Measurements from ENCODE around the gene ARID4B.
"Not testable (repeated sequence)": the region's sequence is repeated elsewhere in the genome, so short reads cannot be mapped to it uniquely, and the experiment has no call there.

The ARID4B gene

DNA sequence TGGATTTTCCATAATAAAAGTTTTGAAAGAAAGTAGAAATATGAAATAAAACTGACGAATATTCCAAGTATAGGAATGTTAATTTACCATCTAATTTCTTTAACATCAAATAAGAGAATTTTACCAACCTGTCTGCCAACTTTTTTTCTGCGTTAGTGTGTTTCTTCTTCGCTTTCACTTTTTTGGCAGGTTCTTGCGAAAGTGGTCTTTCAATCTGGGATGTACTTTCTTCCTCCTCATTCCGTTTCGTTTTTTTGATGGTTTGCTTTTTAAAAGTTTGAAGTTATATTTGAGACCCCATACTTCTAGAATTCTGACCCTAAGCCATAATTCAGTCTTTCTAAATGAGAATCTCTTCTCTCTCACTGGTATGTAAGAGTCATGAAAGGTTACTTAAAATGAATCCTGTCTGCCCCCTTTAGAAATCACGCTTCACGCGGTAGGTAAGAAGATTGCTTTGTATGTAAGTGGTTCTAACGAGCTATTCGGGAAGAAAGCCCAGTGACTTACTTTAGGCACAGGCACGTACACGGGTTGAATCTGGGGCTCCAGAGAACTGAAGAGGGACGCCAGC is 167.5 kb downstream of the ARID4B start:
- DNase-seq (ENCODE audit: low read depth in 2 of 2), result no peak

DNA sequence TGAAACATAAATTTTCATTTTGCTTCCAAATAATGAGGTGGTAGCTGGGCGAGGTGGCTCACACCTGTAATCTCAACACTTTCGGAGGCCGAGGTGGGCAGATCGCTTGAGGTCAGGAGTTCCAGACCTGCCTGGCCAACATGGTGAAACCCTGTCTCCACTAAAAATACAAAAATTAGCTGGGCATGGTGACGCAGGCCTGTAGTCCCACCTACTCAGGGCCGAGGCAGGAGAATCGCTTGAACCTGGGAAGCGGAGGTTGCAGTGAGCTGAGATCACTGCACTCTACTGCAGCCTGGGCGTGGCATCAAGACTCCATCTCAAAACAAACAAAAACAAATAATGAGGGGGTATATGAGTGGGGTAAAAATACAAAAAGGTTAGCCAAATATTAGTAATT is 168.0 kb downstream of the ARID4B start:
- DNase-seq (ENCODE audit: low read depth in 2 of 2), result not testable (repeated sequence)

DNA sequence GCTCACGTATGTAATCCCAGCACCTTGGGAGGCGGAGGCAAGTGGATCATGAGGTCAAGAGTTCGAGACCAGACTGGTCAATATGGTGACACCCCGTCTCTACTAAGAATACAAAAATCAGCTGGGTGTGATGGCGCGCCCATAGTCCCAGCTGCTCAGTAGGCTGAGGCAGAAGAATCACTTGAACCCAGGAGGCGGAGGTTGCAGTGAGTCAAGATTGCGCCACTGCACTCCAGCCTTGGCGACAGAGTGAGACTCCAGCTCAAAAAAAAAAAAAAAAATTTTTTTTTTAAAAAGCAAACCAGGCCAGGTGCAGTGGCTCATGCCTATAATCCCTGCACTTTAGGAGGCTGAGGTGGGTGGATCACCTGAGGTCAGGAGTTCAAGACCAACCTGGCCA is 168.7 kb downstream of the ARID4B start:
- not testable (repeated sequence) for DNase-seq (ENCODE audit: low read depth in 2 of 2)

DNA sequence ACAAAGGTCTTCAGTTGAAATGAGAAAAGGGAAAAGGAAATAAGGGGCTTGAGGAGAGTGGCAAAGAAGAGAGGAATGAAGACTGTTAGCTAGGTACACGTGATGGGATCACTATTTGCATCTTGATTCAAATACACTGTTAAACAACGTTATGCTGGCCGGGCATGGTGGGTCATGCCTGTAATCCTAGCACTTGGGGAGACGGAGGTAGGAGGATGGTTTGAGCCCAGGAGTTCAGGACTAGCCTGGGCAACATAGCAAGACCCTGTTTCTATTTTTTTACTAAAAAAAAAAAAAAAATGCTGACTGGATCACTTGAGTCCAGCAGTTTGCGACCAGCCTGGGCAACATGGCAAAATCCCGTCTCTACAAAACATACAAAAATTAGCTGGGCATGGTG is 169.3 kb downstream of the ARID4B start:
- no peak for DNase-seq (ENCODE audit: low read depth in 2 of 2)

DNA sequence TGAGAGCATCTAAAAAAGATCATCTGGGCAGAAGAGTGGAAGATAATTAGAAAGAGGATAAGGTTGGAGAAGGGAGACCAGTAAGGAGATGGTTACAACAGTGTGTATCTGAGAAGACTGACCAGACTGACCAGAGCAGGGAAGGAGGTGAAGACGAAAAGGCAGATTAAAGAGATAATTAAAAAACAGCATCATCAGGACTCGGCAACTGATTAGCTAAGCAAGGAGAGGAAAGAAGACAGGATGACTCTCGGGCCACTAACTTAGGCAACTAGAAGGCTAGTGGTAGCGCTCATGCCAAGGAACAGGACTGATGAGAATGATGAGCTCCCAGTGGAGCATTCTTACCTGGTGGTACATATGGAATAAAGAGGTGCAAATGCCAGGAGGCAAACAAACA is 170.8 kb downstream of the ARID4B start:
- DNase-seq (ENCODE audit: low read depth in 2 of 2), result no peak

DNA sequence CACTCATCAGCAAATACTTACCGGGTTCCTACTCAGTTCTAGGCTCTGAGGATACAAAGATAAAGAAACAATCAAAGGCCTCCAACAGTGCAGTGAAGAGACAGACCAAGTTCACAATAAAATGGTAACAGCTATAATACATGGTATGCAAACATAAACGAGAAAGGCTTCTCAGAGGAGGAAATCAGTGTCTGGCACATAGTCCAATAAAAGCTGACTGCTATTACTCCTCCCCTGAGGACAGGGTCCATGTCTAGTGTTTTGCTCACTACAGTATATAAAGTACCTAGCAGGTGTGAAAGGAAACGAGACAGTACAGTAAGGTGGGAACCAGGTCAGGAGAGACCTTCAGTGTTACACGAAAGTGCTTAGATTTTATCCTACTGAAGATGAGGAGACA is 171.2 kb downstream of the ARID4B start:
- DNase-seq (ENCODE audit: low read depth in 2 of 2), result no peak

DNA sequence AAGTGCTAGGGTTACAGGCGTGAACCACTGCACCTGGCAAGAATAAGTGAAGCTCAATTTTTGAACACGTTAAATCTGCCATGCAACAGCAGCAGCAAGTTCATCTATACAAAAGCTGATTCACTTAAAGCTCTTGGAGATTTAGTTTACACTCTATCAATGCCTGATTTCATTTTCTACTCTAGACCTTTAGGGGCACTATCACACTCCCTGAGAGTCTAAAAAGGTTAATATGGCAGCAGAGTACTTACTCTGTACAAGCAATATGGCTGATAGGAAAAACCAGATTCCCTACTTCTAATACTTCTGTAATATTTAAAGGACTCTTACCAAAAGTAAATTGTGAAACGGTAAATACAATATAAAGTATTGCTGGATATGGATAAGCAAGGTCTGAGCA is 171.7 kb downstream of the ARID4B start:
- no peak for DNase-seq (ENCODE audit: low read depth in 2 of 2)

DNA sequence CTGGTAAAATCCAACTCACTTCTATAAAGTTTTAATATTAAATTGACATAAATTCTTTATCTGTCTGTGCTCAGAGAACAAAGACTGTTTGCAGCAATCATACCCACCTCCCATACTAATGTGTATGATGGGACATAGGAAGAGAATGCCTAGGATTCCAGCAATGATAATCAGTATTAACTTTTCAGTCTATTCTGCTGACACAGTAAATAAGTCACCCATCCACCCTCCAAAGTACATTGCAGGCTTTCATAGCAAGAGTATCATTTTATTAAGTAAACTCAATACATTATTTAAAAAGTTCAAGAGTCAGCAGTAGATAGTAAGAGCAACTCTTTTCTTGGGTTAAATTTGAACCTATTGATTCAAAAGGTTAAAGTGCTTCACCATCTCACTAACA is 175.7 kb downstream of the ARID4B start:
- no peak for DNase-seq (ENCODE audit: low read depth in 2 of 2)

DNA sequence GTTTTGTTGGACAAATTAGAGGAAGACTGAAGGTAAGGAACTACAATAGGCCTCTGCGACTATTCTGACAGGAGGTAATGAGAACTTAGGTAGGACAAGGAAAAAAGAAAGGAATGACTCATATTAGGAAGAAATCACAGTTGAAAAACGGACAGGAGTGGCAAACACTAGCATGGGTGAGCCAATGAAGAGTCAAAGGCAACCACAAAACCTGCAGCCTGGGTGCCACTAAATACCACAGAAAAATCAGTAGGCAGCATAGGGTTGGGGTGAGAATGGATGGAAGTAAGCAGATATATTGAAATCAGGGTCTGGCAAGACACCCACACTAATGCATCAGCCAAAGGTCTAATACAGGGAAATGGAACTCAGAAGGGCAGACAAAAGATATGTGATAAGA is 176.9 kb downstream of the ARID4B start:
- no peak for DNase-seq (ENCODE audit: low read depth in 2 of 2)

DNA sequence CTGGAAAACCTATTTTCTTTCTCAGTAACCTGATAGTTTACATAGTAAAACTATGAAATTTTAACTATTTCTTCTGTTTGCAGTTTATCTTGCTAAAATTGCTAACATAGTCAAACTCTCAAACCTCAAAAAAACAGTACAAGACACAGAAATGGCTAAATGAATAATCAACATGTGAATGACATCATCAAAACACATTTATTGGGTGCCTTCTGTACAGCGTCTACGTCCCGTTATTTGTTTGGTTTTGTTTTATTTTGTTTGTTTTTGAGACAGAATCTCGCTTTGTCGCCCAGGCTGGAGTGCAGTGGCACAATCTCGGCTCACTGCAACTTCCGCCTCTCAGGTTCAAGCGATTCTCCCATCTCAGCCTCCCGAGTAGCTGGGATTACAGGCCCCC is 178.2 kb downstream of the ARID4B start:
- DNase-seq (ENCODE audit: low read depth in 2 of 2), result no peak

DNA sequence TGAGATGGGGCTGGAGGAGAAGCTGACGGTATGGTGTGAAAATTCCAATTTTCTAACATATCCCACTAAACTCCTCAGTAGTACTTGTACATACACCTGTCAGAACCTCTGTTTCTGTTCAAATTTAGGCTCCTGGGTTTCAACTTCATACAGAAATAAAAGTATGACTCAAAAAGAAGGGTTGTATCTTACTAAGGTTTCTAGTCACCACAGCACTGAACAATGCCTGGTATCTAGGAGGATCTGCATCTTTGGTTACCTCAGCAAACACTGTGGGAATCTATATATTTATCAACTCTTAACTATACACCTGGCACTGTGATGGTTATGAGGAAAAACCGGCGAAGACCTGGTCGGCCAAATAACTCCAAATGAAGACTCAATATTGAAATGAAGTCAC is 180.7 kb downstream of the ARID4B start:
- DNase-seq (ENCODE audit: low read depth in 2 of 2), result no peak

DNA sequence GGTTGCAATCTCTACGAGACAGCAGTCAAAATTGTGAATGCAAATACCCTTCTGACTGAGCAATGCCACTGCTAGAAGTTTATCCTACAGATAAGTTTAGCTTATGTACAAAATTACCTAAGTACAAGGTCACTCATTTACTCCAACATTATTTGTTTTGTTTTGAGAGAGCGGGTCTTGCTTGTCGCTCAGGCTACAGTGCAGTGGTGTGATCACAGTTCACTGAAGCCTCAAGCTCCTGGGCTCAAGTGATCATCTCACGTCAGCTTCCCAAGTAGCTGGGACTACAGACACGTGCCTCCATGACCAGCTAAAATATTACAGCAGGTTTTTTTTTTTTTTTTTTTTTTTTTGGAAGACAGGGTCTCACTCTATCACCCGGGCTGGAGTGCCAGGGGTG is 182.3 kb downstream of the ARID4B start:
- no peak for DNase-seq (ENCODE audit: low read depth in 2 of 2)

DNA sequence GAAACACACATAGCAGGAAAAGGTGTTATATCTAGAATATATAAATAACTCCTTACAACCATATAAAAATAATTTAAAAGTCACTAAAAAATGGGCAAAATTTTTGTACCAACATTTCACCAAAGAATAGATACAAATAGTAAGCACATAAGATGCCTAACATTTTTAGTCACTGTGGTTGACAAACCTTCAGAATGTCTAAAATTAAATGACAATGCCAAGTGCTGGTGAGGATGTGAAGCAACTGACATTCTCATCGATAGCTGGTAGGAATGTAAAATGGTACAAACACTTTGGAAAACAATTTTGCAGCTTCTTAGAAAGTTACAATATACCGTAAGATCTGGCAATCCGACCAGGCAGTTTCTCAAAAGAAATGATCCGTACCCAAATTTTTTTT is 185.0 kb downstream of the ARID4B start:
- no peak for DNase-seq (ENCODE audit: low read depth in 2 of 2)

DNA sequence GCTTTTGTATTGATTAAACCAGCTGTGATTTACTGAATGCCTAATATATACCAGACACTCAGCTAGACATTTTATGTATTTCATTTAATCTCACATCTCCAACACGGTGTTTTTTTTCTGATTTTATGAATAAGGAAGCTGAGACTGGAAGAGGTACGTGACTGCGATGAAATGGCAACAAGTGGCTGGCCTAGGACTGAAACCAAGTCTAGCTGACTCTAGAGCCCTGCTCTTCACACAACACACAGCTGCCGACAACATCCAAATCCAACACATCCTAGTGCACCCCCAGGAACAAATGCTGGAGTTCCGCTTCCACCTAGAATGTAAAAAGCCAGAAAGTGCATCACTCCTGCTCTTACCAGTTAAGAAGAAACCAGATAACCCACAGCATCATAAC is 188.7 kb downstream of the ARID4B start:
- DNase-seq (ENCODE audit: low read depth in 2 of 2), result no peak

DNA sequence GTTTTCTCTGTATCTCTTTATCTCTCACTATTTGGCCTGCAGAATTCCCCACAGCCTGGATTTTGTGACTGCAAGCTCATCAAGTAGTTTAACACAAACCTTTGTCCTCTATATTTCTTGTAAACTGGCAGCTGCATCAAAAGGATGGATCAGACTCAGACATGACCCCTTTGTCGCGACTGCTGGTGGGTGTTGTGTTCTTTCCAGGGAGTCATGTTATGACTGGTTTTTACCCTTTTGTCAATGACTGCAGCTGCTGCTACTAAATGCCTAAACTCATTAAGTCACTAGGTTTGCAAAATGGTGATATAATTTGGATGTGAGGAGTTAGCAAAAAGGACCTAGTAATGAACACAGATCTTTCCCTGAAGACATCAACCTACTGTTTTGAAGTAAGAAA is 189.2 kb downstream of the ARID4B start:
- no peak for DNase-seq (ENCODE audit: low read depth in 2 of 2)

DNA sequence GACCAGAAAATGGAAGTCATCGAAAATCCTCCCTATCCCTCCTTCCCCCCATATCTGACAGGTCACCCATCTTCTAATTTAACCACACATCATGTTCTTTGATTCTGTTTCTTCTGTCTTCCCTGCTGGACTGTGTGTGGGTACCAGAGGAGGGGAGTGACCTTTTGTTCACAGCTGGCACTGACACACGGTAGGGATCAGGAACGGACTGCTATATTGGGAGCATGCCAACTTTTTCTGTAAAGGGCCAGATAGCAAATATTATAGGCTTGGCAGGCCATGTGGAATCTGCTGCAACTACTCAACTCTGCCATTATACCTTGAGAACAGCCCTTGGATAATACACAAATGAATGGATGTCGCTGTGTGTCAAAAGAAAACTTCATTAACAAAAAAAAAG is 191.9 kb downstream of the ARID4B start:
- DNase-seq (ENCODE audit: low read depth in 2 of 2), result no peak

DNA sequence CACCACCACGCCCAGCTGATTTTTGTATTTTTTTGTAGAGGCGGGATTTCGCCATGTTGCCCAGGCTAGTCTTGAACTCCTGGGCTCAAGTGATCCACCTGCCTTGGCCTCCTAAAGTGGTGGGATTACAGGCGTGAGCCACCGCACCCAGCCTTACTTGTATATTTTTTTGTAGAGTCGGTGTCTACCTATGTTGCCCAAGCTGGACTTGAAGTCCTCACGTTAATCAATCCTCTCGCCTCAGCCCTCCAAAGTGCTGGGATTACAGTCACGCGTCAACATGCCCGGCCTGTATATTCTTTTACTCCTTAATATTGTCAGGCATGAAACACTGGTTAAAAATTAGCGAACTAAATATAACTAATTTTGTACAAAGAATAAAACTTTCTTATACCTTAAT is 193.8 kb downstream of the ARID4B start:
- no peak for DNase-seq (ENCODE audit: low read depth in 2 of 2)

DNA sequence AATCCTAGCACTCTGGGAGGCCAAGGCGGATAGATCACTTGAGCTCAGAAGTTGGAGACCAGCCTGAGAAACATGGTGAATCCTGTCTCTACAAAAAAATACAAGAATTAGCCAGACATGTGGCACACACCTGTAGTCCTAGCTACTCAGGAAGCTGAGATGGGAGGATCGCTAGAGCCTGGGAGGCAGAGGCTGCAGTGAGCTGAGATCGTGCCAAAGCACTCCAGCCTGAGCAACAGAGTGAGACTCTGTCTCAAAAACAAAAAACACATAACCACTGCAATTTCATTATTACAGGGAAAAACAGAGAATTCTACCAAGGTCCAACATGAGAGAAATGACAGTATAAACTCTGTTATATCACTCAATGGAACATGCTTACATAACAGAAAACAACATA is 194.9 kb downstream of the ARID4B start:
- DNase-seq (ENCODE audit: low read depth in 2 of 2), result no peak

DNA sequence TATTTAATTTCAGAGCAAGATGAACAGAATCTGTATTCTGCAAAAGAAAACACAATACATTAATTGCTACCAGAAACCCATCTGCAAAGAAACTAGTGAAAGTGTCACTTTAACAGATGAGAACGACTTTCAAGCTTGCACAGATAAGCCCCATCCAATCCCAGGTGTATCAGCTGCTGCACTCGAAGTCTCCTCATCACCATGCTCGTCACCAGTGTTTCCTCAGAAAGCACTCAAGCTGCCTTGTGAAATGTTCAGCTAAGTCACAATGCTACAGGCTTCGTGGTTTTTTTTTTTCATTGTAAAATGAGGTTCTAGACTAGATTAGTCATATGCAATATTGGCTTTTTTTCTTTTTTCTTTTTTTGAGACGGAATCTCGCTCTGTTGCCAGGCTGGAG is 196.0 kb downstream of the ARID4B start:
- no peak for DNase-seq (ENCODE audit: low read depth in 2 of 2)

DNA sequence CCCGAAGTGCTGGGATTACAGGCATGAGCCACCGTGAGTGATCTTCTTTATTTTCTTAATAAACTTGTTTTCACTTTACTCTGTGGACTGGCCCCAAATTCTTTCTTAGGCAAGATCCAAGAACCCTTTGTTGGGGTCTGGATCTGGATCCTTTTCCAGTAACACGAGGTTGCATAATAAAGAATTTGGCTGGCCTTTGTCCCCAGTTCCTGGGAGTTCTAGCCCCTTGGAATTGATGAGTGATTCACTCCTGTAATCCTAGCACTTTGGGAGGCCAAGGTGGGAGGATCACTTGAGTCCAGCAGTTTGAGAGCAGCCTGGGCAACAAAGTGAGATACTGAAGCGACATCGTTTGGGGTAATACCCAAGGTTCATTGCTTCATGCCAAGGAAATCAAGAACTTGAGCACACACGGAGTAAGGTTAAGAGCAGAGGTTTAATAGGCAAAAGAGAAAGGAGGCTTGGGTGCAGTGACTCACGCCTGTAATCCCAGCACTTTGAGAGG is 197.2 kb downstream of the ARID4B start:
- DNase-seq (ENCODE audit: low read depth in 2 of 2), result no peak

DNA sequence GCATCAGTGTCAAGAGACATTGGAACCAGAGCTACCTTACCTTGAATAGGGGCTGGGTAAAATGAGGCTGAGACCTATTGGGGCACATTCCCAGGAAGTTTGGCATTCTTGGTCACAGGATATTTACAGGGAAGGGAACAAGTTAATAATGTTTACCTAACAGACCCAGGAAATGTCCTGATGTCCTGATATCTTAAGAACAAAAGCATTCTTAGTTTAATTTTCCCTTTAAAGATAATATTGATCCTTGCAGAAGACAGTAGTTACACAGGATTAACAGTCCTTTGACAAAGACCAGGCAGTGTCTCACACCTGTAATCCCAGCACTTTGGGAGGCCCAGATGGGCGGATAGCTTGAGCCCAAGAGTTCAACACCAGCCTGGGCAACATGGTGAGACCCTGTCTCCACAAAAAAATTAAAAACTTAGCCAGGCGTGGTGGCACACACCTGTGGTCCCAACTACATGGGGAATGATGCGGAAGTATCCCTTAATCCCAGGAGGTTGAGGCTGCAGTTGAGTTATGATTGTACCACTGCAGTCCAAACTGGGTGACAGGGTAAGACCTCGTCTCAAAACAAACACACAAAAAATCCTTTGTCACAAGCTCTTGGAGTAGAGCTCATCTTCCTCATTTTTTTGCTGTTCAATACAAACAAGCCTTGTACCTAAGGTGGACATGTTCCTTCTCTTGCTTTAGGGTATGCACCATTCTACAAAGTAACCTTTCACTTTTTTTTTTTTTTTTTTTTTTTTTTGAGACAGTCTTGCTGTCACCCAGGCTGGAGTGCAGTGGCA is 198.0 kb downstream of the ARID4B start:
- no peak for DNase-seq (ENCODE audit: low read depth in 2 of 2)

DNA sequence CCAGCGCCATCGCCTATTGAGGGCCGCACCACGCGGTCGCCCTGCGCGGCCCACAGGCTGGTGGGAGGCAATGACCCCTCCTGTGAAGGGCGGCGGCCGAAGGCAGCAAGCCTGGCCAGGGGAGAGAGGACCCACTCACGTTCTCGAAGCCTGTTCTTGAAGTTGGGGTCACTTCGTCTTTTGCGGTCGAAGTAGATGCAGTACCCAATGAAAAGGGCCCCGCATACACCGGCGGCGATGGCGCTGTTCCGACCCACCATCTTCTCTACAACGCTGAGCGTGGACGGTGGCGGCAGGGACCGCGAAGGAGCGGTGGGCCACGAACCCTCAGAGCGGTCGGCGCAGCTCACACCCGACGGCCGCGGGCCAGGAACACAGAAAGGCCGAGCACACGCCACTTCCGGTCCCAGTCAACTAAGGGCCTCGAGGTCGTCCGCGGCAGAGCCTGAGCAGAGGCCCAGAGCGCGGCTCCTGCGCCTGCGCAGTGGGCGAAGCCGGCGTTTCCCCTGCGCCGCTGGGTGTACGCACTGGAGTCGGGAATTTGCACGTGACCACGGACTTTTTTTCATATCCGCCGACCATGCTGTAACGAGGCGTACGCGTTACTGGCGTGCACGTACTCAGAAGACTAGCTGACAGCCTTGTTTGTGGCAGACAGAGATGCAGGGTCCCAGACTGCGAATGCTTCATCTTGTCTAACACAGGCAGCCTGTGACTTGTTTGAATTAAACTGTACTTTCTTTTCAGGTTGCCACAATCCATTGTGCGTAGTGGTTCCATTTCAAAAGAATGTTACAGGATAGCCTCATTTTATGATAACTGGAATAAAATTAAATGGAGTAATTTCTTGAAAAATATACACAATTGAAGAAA is 199.3 kb downstream of the ARID4B start, which contains the start of gene TOMM20:
TOMM20 (minus strand) TSS at position 382 of the 873 bp plus-strand sequence; CDS start at position 260, 122 bp downstream.
- DNase-seq (ENCODE audit: low read depth in 2 of 2), result peak; percentile 86
